ENCODE data around the gene ACAD11. TPM values are rescaled to one million over a fixed set of nuclear protein-coding genes. Genes with fewer than 3 reads are reported as not detected.

Gene ACAD11
- total and polyA plus RNA-seq, 9 of the 15 experiments (the other 6 are each of a cell fraction or from before 2014, with no cell fraction given), result 1.3 to 8.4 (median 4.0) TPM

- no peak for TF ChIP-seq PKNOX1 (IDR thresholded peaks at IDR 0.05)
Measured at GRCh38 chr3:132544130-132544529, 115.5 kb downstream of the ACAD11 start (continued).

- no TSS peak for BruUV-seq (replicated peaks)
- H3K4me1 ChIP-seq (replicated peaks in 1 of 2; ENCODE audit: control insufficient read depth in 2 of 2, insufficient read depth in 2 of 2, low read length in 2 of 2), result no peaks in the 10 kb centered on the region; a peak in 1 of 5 replicates
- DNase-seq (ENCODE audit: extremely low read depth in 1 of 4, low spot score in 3 of 4) (peak in 1 of 4 experiments; percentile 21), FAIRE-seq (no peak), ATAC-seq (no peak)
- no peaks in the 10 kb centered on the region for H3K27me3 ChIP-seq (ENCODE audit: control insufficient read depth in 2 of 2, insufficient read depth in 2 of 2, low read length in 2 of 2)
- no peak overlapping the region for H2AFZ ChIP-seq (ENCODE audit: low read depth, low read length)
- no peaks in the 10 kb centered on the region for H3K9me1 ChIP-seq (ENCODE audit: control insufficient read depth, insufficient read depth, low read length)
- no peaks in the 10 kb centered on the region for H4K20me1 ChIP-seq (replicated peaks; ENCODE audit: control insufficient read depth, insufficient read depth, low read length)
- H3K36me3 ChIP-seq (ENCODE audit: control insufficient read depth, insufficient read depth, low read length), result peaks cover 2% of the 10 kb centered on the region; the same call in 1 of the 3 replicates
- no peak overlapping the region for H3K4me3 ChIP-seq
- ChIA-PET POLR2A (no interaction called here), CTCF (ENCODE audit: low intra/inter-chr PET ratio) (no interaction called here)
- no peak overlapping the region for H3K4me2 ChIP-seq (ENCODE audit: insufficient read depth, low read length)
- intact Hi-C loops (cut with micrococcal nuclease), result no loop called here
- H3K79me2 ChIP-seq (ENCODE audit: control insufficient read depth, insufficient read depth, low read length), result no peaks in the 10 kb centered on the region
- 28% methylated on average over 2 of the region's 2 CpGs for WGBS (ENCODE audit: insufficient coverage, low coverage, missing lambda C conversion rate)
- in situ Hi-C loops (cut with MboI), result loop anchor here (5.0 kb wide), 1 partner anchor 99 kb away; no protein-coding TSS in a partner anchor
- H3K27ac ChIP-seq (ENCODE audit: extremely low read depth, low read depth, low read length), result no peak overlapping the region
- no peak overlapping the region for H3K9ac ChIP-seq (ENCODE audit: insufficient read depth in 1 of 2, low read depth in 2 of 2, low read length in 2 of 2)
- no peaks in the 10 kb centered on the region for H3K9me3 ChIP-seq (replicated peaks; ENCODE audit: control insufficient read depth, insufficient read depth, low read depth, low read length)
- TF ChIP-seq JUN (IDR thresholded peaks at IDR 0.05; ENCODE audit: borderline replicate concordance, low read depth, low read length) (0 out of 2 replicates have a peak, but pooled peaks have one; percentile 26), JUN (CRISPR knock-in tag; IDR thresholded peaks at IDR 0.05; ENCODE audit: borderline replicate concordance) (no peak), RERE (CRISPR knock-in tag; IDR thresholded peaks at IDR 0.05; ENCODE audit: borderline replicate concordance) (no peak), IRF1 (CRISPR knock-in tag; IDR thresholded peaks at IDR 0.05; ENCODE audit: borderline replicate concordance) (no peak)
Measured at GRCh38 chr3:132543011-132543739, 116.4 kb downstream of the ACAD11 start.
